PC-3 (cell line): ENCODE results near the gene PDCD10.

Experiments
- CTCF ChIP-seq: fragments of 300-600 bp; sonication (generic); conservative IDR thresholded peaks from 2 replicates; pipeline ENCODE4 v1.5.1; 2017; ENCODE audit warnings: antibody characterized with exemption, low read depth, mild to moderate bottlenecking, low read length
- EZH2phosphoT487 ChIP-seq: fragments of 300-600 bp; sonication (generic); IDR thresholded peaks from 2 replicates; pipeline ENCODE4 v1.6.1; 2018; ENCODE audit warnings: mild to moderate bottlenecking, antibody characterized with exemption, low read length, borderline replicate concordance

GRCh38 chr3:167669699-167670098 lies 65.0 kb downstream of the PDCD10 start:
- TF ChIP-seq CTCF (no peak), EZH2phosphoT487 (no peak)
